Measurements from ENCODE around the gene GAREM1. TPM values are rescaled to one million over a fixed set of nuclear protein-coding genes. Genes with fewer than 3 reads are reported as not detected.

GAREM1 gene
- polyA plus RNA-seq, 1 of the 3 experiments (the other 2 are of a cell fraction): 2.8 TPM

DNA sequence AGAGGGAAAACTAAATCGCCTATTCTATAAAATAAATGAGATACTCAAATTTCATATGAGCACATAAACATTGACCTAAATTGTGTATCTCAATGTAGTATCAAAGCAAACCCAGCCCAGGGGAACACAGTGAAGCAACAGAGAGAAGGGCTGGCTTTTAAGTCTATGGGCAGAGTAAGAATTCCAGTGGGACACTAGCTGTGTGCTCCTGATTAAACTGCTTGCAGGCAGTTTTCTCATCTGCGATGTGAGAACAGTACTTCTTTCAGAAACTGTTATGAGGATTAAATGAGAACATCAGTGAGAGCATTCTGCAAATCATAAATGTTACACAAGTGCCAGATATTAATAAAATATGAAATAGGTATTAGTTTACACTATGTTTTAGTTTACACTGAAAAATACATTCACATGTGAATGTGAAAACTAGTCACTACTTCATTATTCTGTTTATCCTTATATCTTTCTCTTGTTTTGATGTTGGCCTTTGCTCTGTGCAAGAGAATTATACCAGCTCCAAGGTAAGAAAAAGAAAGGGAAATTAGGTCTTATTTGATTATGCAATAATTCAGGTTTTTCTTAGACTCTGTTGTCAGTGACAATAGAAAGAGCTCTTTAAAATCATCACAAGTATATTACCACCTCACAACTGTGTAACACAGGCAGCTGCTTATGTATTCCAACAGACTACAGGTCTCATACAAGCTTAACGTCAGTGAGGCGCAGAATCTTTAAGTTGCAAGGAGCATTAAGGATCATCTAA, 47.5 kb downstream of the GAREM1 start:
- H3K4me1 ChIP-seq (ENCODE audit: control insufficient read depth in 1 of 2, insufficient read depth in 2 of 2, low read depth in 1 of 2, low read length in 1 of 2): peaks cover 6 to 23% of the 10 kb centered on the region in 2 experiments; a peak in 3 of 4 replicates
- no peak overlapping the region for H3K4me3 ChIP-seq (ENCODE audit: low read depth in 2 of 2, low read length in 1 of 2)
- H2AFZ ChIP-seq (ENCODE audit: low read depth): no peak overlapping the region
- POLR2A ChIA-PET: no interaction called here
- H3K9me3 ChIP-seq: no peaks in the 10 kb centered on the region
- H3K79me2 ChIP-seq (ENCODE audit: insufficient read depth): peaks cover 4% of the 10 kb centered on the region; the same call in 1 of the 2 replicates
- peaks cover 8% of the 10 kb centered on the region for H3F3A ChIP-seq (replicated peaks; ENCODE audit: insufficient read depth)
- no peak overlapping the region for H3K9ac ChIP-seq
- no peak for DNase-seq
- H3K27ac ChIP-seq (ENCODE audit: low read depth in 2 of 2, low read length in 1 of 2): no peak overlapping the region
- no peaks in the 10 kb centered on the region for H3K9me2 ChIP-seq
- TF ChIP-seq YY1 (IDR thresholded peaks at IDR 0.05; ENCODE audit: low read depth): no peak
- TF ChIP-seq EZH2phosphoT487 (IDR thresholded peaks at IDR 0.05; ENCODE audit: borderline replicate concordance, low read depth): no peak
- no peak for TF ChIP-seq SMC3 (IDR thresholded peaks at IDR 0.05; ENCODE audit: low read depth, low read length)
- TF ChIP-seq FOXJ3 (CRISPR knock-in tag; IDR thresholded peaks at IDR 0.05): no peak
- TF ChIP-seq, protein P1, sequence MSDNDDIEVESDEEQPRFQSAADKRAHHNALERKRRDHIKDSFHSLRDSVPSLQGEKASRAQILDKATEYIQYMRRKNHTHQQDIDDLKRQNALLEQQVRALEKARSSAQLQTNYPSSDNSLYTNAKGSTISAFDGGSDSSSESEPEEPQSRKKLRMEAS (IDR thresholded peaks at IDR 0.05; ENCODE audit: low read depth): no peak
- H4K20me1 ChIP-seq (ENCODE audit: insufficient read depth): no peaks in the 10 kb centered on the region
- 97% methylated on average over 4 of the region's 4 CpGs for WGBS (ENCODE audit: low lambda C conversion rate)
- no peaks in the 10 kb centered on the region for H3K27me3 ChIP-seq (ENCODE audit: insufficient read depth)
- H3K36me3 ChIP-seq (replicated peaks in 1 of 2; ENCODE audit: control insufficient read depth in 1 of 2, insufficient read depth in 2 of 2, low read length in 1 of 2): no peaks in the 10 kb centered on the region
- CTCF ChIA-PET: interaction anchor here (1.8 to 2.2 kb wide), 3 partner anchors 16 to 133 kb away, joined by 5 to 7 read pairs (median 7); no protein-coding TSS in a partner anchor
- H3K4me2 ChIP-seq: no peak overlapping the region

DNA sequence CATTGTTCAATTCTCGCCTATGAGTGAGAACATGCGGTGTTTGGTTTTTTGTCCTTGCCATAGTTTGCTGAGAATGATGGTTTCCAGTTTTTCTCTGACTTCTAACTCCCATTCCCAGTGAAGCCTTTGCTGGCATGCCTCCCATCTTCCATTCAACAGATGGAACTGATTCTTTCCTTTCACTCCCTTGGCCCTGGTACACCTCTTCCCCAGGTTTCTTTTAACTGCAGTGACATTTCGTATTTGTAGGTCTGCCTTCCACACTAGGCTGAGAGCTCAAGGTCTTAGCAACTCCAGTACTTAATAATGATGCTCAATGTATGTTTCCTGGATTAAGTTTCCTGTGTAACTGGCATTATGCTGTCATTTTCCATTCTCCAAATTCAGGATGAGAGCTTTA, 48.5 kb downstream of the GAREM1 start:
- H4K20me1 ChIP-seq (ENCODE audit: insufficient read depth): no peaks in the 10 kb centered on the region
- H3K9ac ChIP-seq: no peak overlapping the region
- H2AFZ ChIP-seq (ENCODE audit: low read depth): no peak overlapping the region
- TF ChIP-seq, protein P2, sequence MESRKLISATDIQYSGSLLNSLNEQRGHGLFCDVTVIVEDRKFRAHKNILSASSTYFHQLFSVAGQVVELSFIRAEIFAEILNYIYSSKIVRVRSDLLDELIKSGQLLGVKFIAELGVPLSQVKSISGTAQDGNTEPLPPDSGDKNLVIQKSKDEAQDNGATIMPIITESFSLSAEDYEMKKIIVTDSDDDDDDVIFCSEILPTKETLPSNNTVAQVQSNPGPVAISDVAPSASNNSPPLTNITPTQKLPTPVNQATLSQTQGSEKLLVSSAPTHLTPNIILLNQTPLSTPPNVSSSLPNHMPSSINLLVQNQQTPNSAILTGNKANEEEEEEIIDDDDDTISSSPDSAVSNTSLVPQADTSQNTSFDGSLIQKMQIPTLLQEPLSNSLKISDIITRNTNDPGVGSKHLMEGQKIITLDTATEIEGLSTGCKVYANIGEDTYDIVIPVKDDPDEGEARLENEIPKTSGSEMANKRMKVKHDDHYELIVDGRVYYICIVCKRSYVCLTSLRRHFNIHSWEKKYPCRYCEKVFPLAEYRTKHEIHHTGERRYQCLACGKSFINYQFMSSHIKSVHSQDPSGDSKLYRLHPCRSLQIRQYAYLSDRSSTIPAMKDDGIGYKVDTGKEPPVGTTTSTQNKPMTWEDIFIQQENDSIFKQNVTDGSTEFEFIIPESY (IDR thresholded peaks at IDR 0.05; ENCODE audit: borderline replicate concordance, low read depth): no peak
- 0 out of 2 replicates have a peak, but pooled peaks have one; percentile 9 for TF ChIP-seq NFIC (IDR thresholded peaks at IDR 0.05; ENCODE audit: borderline replicate concordance)
- no peak for TF ChIP-seq GABPA (IDR thresholded peaks at IDR 0.05; ENCODE audit: low read depth)
- TF ChIP-seq TAF1 (IDR thresholded peaks at IDR 0.05; ENCODE audit: borderline replicate concordance, low read depth, low read length): no peak
- TF ChIP-seq TCF12 (IDR thresholded peaks at IDR 0.05): peak; percentile 63; the same call in 1 of the 2 replicates
- TF ChIP-seq EZH2phosphoT487 (IDR thresholded peaks at IDR 0.05; ENCODE audit: borderline replicate concordance, low read depth): no peak
- no peak for TF ChIP-seq JUND (IDR thresholded peaks at IDR 0.05)
- no peak for TF ChIP-seq GATA2 (CRISPR knock-in tag; IDR thresholded peaks at IDR 0.05)
- no peak for TF ChIP-seq SMC3 (IDR thresholded peaks at IDR 0.05; ENCODE audit: low read depth, low read length)
- TF ChIP-seq, protein P3, sequence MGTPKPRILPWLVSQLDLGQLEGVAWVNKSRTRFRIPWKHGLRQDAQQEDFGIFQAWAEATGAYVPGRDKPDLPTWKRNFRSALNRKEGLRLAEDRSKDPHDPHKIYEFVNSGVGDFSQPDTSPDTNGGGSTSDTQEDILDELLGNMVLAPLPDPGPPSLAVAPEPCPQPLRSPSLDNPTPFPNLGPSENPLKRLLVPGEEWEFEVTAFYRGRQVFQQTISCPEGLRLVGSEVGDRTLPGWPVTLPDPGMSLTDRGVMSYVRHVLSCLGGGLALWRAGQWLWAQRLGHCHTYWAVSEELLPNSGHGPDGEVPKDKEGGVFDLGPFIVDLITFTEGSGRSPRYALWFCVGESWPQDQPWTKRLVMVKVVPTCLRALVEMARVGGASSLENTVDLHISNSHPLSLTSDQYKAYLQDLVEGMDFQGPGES (IDR thresholded peaks at IDR 0.05; ENCODE audit: low read depth, low read length): no peak
- no peak for TF ChIP-seq POLR2AphosphoS5 (IDR thresholded peaks at IDR 0.05; ENCODE audit: low read depth, low read length)
- H3K36me3 ChIP-seq (replicated peaks in 1 of 2; ENCODE audit: control insufficient read depth in 1 of 2, insufficient read depth in 2 of 2, low read length in 1 of 2): no peaks in the 10 kb centered on the region
- no peak for DNase-seq
- CTCF ChIA-PET: interaction anchor here (1.5 to 2.2 kb wide), 3 partner anchors 12 to 47 kb away, joined by 5 to 7 read pairs (median 7); no protein-coding TSS in a partner anchor
- H3K9me2 ChIP-seq: no peaks in the 10 kb centered on the region
- no peaks in the 10 kb centered on the region for H3K9me3 ChIP-seq
- H3K4me2 ChIP-seq: no peak overlapping the region
- no peak overlapping the region for H3K27ac ChIP-seq (ENCODE audit: low read depth in 2 of 2, low read length in 1 of 2)
- POLR2A ChIA-PET: no interaction called here
- H3K4me1 ChIP-seq (ENCODE audit: control insufficient read depth in 1 of 2, insufficient read depth in 2 of 2, low read depth in 1 of 2, low read length in 1 of 2): peaks cover 4 to 15% of the 10 kb centered on the region in 2 experiments; a peak in 3 of 4 replicates
- peaks cover 4% of the 10 kb centered on the region; the same call in 1 of the 2 replicates for H3K79me2 ChIP-seq (ENCODE audit: insufficient read depth)
- H3F3A ChIP-seq (replicated peaks; ENCODE audit: insufficient read depth): peaks cover 4% of the 10 kb centered on the region
- WGBS (ENCODE audit: low lambda C conversion rate): 85% methylated on average over 3 of the region's 3 CpGs
- no peaks in the 10 kb centered on the region for H3K27me3 ChIP-seq (ENCODE audit: insufficient read depth)
- H3K4me3 ChIP-seq (ENCODE audit: low read depth in 2 of 2, low read length in 1 of 2): no peak overlapping the region
